HEK293 (cell line): ENCODE data around the gene FEZF2.

Experiments used
- CTCF ChIP-seq: fragments of 450-650 bp; formaldehyde crosslinking; IDR thresholded peaks from 2 replicates; pipeline ENCODE4 v1.5.1; 2016; ENCODE audit warnings: missing biosample characterization, missing genetic modification characterization
- TCF7L2 ChIP-seq: IDR thresholded peaks from 2 replicates; pipeline ENCODE4 v1.6.1; 2011; ENCODE audit warnings: low read depth, mild to moderate bottlenecking, inconsistent platforms, low read length, moderate library complexity, borderline replicate concordance
- ZFHX2 ChIP-seq: fragments of 450-650 bp; formaldehyde crosslinking; conservative IDR thresholded peaks from 2 replicates; pipeline ENCODE4 v1.5.1; 2016; ENCODE audit warnings: missing biosample characterization, missing genetic modification characterization
- ZNF114 ChIP-seq: fragments of 450-650 bp; formaldehyde crosslinking; IDR thresholded peaks from 2 replicates; pipeline ENCODE4 v1.5.0; 2017; ENCODE audit warnings: missing biosample characterization, missing genetic modification characterization
- ZNF292 ChIP-seq: fragments of 450-650 bp; formaldehyde crosslinking; IDR thresholded peaks from 2 replicates; pipeline ENCODE4 v1.5.1; 2016; ENCODE audit warnings: low read depth, missing biosample characterization, missing genetic modification characterization, borderline replicate concordance
- ZNF335 ChIP-seq: fragments of 450-650 bp; formaldehyde crosslinking; conservative IDR thresholded peaks from 2 replicates; pipeline ENCODE4 v1.5.1; 2016; ENCODE audit warnings: missing biosample characterization, missing genetic modification characterization
- ZNF426 ChIP-seq: fragments of 450-650 bp; formaldehyde crosslinking; IDR thresholded peaks from 2 replicates; pipeline ENCODE4 v1.5.1; 2017; ENCODE audit warnings: missing biosample characterization, missing genetic modification characterization, mild to moderate bottlenecking, inconsistent platforms, moderate library complexity
- ZNF518A ChIP-seq: fragments of 450-650 bp; formaldehyde crosslinking; conservative IDR thresholded peaks from 2 replicates; pipeline ENCODE4 v1.5.1; 2016; ENCODE audit warnings: low read depth, missing biosample characterization, missing genetic modification characterization
- TF ChIP-seq, protein P1 (sequence below): fragments of 450-650 bp; formaldehyde crosslinking; IDR thresholded peaks from 2 replicates; pipeline ENCODE4 v1.5.1; 2016; ENCODE audit warnings: missing biosample characterization, missing genetic modification characterization

GRCh38 chr3:62369476-62369743 lies 3.9 kb downstream of the FEZF2 start:
- TF ChIP-seq ZNF426 = no peak
- TF ChIP-seq ZNF292 (tag by site-specific recombination) = no peak
- TF ChIP-seq, protein P1, sequence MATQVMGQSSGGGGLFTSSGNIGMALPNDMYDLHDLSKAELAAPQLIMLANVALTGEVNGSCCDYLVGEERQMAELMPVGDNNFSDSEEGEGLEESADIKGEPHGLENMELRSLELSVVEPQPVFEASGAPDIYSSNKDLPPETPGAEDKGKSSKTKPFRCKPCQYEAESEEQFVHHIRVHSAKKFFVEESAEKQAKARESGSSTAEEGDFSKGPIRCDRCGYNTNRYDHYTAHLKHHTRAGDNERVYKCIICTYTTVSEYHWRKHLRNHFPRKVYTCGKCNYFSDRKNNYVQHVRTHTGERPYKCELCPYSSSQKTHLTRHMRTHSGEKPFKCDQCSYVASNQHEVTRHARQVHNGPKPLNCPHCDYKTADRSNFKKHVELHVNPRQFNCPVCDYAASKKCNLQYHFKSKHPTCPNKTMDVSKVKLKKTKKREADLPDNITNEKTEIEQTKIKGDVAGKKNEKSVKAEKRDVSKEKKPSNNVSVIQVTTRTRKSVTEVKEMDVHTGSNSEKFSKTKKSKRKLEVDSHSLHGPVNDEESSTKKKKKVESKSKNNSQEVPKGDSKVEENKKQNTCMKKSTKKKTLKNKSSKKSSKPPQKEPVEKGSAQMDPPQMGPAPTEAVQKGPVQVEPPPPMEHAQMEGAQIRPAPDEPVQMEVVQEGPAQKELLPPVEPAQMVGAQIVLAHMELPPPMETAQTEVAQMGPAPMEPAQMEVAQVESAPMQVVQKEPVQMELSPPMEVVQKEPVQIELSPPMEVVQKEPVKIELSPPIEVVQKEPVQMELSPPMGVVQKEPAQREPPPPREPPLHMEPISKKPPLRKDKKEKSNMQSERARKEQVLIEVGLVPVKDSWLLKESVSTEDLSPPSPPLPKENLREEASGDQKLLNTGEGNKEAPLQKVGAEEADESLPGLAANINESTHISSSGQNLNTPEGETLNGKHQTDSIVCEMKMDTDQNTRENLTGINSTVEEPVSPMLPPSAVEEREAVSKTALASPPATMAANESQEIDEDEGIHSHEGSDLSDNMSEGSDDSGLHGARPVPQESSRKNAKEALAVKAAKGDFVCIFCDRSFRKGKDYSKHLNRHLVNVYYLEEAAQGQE (tag by site-specific recombination) = no peak
- TF ChIP-seq CTCF (tag by site-specific recombination) = no peak
- no peak for TF ChIP-seq ZNF335 (tag by site-specific recombination)
- TF ChIP-seq ZNF518A (tag by site-specific recombination) = no peak
- no peak for TF ChIP-seq ZNF114 (tag by site-specific recombination)
- TF ChIP-seq ZFHX2 (tag by site-specific recombination) = no peak
- TF ChIP-seq TCF7L2 = no peak
